ENCODE measurements around the gene MAP1A.

The MAP1A gene

DNA sequence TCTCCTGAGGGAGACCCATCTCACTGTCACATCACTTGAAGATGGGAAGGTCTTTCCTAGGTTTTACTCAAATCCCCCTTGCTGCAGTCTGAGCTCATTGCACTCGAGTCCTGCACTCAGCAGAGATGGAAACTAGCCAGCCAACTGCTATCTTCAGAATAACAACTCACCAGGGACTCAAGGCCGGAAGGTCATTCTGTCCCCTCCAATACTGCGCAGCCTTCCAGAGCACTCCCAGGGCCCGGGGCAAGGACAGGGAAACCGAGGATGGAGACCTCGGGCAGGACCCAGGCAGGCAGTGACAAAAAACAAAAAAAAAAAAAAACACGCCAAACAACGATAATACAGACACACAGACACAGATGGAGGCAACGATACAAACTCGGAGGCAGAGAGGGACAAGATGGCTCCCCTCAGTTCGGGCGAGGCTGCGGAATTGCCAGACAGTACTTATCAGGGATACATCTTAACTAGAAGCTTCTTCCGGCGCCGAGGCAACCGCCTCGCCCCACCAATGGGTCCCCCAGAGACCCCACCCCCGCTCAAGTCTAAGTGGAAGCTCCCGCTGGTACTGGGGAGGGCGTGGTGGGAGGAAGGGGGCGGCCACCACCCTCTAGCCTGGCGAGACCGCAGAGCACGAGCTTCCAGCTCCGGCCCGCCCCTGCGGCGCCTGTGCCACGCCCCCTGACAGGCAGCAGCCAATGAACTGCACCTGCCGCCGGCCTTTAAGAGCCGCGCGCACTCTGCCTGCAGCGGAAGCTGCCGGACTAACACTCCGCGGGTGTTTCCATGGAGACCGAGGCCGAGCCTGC lies 7.0 kb upstream of the MAP1A start:
- DNase-seq (ENCODE audit: low spot score) (peak; percentile 99), FAIRE-seq (peak; percentile 5)

- FAIRE-seq: peak; percentile 9
- peak; percentile 26 for DNase-seq (ENCODE audit: low spot score)
These were observed 6.2 kb upstream of the MAP1A start for GRCh38 chr15:43511012-43511885.

- DNase-seq (ENCODE audit: low spot score) (no peak), FAIRE-seq (no peak)
These were observed 3.9 kb upstream of the MAP1A start for GRCh38 chr15:43513550-43513949.

DNA sequence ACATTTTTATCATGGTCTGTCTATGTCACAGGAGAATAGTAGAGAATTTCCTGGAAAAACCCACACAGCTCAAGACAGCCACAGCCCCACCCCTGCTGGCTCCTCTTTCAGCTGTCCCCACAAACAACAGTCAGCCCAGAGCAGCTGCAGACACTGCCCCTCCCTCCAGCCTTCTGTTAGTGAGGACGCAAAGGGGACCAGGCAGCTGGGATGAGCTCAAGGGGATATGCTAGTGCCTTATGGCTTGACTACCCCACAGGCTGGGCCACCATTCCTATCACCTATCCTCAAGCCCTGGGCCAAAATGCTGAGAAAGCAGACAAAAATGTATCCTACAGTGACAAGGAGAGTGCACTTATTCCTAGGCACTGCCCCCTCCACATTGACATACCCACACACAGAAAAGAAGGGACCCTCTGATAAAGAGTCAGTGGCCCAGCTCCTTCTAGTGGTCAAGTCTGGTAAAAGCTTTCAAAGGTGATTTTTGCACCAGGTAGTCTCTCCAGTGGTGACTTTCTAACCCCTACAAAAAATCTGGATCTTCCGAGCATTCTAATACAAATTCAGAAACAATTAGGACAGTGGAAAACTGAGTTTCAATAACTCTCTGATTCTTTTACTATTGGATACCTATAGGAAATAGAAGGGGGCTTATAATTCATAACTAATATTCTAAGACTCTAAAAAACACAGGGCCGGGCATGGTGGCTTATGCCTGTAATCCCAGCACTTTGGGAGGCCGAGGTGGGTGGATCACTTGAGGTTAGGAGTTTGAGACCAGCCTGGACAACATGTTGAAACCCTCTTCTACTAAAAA lies 3.0 kb upstream of the MAP1A start:
- DNase-seq (ENCODE audit: low spot score) (no peak), FAIRE-seq (no peak)

DNA sequence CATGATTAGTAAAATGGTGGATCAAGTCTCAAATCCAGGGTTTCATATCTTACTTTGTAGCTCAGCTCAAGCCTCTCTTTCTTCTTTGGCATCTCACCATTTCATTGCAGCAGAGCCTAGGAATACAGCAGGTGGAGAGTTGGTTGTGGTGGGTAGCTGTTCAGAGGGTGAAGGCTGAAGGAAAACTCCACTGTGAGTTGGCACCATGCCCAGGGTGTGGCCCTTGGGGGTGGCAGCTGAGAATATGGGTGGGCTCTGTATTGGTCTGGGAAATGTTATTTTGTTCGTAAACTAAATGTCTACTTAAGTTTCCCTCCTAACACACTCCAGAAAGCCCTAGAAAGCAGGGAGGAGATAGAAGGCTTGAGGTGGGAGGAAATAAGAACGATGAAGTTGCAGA lies 1.7 kb upstream of the MAP1A start:
- FAIRE-seq (no peak), DNase-seq (ENCODE audit: low spot score) (no peak)

DNA sequence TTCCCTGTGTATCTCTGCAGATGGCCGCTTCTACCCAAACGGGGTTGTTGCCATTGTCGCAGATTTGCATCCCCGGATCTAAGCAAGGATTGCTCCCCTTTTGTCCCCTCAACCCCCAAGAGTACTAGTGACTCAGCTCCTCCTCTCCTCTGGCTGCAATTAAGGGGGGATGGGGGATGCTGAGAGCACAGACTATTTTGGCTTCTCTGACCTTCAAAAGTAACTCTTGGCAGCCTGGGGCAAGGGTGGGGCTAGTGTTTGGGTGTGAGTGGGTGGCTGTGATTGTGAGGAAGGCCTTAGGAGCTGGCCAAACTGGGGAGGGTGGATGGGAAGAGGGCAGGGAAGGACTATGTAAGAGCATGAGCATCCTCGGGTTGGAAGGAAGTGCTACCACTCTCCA lies 1.2 kb upstream of the MAP1A start:
- DNase-seq (ENCODE audit: low spot score) (no peak), FAIRE-seq (no peak)

- no peak for DNase-seq (ENCODE audit: low spot score)
- no peak for FAIRE-seq
These were observed 531 bp upstream of the MAP1A start for GRCh38 chr15:43516801-43517353.

GRCh38 chr15:43518197-43518761 lies 871 bp downstream of the MAP1A start:
- DNase-seq (ENCODE audit: low spot score) (peak; percentile 58), FAIRE-seq (no peak)

DNA sequence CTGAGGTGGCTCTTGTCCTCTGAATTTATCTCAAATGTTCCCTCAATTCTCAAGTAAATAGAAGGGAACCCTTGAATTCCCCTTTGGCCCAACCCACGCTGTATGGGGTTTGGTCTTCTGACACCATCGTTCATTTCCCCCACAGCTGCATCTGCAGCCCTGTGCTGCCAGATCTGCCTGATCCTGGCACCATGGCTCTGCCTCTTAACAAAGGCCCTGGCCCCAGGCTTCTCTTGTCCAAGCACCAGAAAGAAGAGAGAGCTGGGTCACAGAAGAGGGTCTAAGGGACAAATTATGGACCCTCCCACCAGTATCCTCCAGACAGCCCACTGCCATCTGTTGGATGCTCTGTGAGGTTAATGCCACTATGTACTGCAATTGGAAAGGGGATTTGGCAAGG lies 1.8 kb downstream of the MAP1A start:
- DNase-seq (ENCODE audit: low spot score) (no peak), FAIRE-seq (no peak)

DNA sequence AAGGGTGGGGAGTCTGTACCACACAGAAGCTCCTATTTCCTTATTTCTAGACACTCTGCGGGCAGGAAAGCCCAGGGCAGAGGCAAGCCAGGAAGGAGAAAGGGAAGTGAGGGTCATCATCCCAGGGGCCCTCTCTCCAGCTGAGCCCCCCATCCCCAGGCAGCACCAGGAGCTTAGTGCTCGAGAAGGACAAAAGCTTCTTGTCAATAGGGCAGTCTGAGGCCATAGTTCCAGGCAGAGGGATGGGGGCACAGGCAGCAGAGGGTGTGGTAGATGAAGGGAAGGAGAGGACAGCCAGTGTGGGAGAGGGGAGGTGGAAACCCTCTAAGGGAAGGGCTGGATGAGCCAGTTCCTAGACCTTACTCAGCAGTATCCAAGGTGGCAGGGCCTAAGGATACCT lies 2.7 kb downstream of the MAP1A start:
- FAIRE-seq: no peak
- no peak for DNase-seq (ENCODE audit: low spot score)

- FAIRE-seq (no peak), DNase-seq (ENCODE audit: low spot score) (no peak)
These were observed 4.0 kb downstream of the MAP1A start for GRCh38 chr15:43521419-43521818.

DNA sequence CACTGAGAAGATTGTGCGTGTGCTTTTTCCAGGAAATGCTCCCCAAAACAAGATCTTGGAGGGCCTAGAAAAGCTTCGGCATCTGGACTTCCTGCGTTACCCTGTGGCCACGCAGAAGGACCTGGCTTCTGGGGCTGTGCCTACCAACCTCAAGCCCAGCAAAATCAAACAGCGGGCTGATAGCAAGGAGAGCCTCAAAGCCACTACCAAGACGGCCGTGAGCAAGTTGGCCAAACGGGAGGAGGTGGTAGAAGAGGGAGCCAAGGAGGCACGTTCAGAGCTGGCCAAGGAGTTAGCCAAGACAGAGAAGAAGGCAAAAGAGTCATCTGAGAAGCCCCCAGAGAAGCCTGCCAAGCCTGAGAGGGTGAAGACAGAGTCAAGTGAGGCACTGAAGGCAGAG lies 4.8 kb downstream of the MAP1A start:
- DNase-seq (ENCODE audit: low spot score) (no peak), FAIRE-seq (no peak)

DNA sequence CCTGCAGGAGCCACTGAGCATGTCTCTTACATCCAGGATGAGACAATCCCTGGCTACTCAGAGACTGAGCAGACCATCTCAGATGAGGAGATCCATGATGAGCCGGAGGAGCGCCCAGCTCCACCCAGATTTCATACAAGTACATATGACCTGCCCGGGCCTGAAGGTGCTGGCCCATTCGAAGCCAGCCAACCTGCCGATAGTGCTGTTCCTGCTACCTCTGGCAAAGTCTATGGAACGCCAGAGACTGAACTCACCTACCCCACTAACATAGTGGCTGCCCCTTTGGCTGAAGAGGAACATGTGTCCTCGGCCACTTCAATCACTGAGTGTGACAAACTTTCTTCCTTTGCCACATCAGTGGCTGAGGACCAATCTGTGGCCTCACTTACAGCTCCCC lies 6.2 kb downstream of the MAP1A start:
- FAIRE-seq: no peak
- no peak for DNase-seq (ENCODE audit: low spot score)

DNA sequence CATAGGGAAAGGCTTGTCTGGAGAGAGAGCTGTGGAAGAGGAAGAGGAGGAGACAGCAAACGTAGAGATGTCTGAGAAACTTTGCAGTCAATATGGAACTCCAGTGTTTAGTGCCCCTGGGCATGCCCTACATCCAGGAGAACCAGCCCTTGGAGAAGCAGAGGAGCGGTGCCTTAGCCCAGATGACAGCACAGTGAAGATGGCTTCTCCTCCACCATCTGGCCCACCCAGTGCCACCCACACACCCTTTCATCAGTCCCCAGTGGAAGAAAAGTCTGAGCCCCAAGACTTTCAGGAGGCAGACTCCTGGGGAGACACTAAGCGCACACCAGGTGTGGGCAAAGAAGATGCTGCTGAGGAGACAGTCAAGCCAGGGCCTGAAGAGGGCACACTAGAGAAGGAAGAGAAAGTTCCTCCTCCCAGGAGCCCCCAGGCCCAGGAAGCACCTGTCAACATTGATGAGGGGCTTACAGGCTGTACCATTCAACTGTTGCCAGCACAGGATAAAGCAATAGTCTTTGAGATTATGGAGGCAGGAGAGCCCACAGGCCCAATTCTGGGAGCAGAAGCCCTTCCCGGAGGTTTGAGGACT lies 6.9 kb downstream of the MAP1A start:
- FAIRE-seq (no peak), DNase-seq (ENCODE audit: low spot score) (no peak)

- FAIRE-seq (no peak), DNase-seq (ENCODE audit: low spot score) (no peak)
These were observed 7.7 kb downstream of the MAP1A start for GRCh38 chr15:43525131-43525530.

DNA sequence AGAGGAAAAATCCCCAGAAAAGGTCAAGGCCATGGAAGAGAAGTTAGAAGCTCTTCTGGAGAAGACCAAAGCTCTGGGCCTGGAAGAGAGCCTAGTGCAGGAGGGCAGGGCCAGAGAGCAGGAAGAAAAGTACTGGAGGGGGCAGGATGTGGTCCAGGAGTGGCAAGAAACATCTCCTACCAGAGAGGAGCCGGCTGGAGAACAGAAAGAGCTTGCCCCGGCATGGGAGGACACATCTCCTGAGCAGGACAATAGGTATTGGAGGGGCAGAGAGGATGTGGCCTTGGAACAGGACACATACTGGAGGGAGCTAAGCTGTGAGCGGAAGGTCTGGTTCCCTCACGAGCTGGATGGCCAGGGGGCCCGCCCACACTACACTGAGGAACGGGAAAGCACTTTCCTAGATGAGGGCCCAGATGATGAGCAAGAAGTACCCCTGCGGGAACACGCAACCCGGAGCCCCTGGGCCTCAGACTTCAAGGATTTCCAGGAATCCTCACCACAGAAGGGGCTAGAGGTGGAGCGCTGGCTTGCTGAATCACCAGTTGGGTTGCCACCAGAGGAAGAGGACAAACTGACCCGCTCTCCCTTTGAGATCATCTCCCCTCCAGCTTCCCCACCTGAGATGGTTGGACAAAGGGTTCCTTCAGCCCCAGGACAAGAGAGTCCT lies 9.0 kb downstream of the MAP1A start:
- no peak for FAIRE-seq
- DNase-seq (ENCODE audit: low spot score): no peak

GRCh38 chr15:43527016-43527801 lies 9.8 kb downstream of the MAP1A start:
- DNase-seq (ENCODE audit: low spot score) (no peak), FAIRE-seq (no peak)

- DNase-seq (ENCODE audit: low spot score) (no peak), FAIRE-seq (no peak)
These were observed 10.6 kb downstream of the MAP1A start for GRCh38 chr15:43527802-43528541.

- FAIRE-seq (no peak), DNase-seq (ENCODE audit: low spot score) (no peak)
These were observed 11.2 kb downstream of the MAP1A start for GRCh38 chr15:43528542-43529007.
